ENCODE results near the gene ALDH5A1. TPM values are rescaled to one million over a fixed set of nuclear protein-coding genes. Genes with fewer than 3 reads are reported as not detected.
A peak's percentile ranks its signal among the peaks of the same experiment; 100 is the strongest.

The ALDH5A1 gene
- total and polyA plus RNA-seq, 2 of the 13 experiments (the other 11 are each of a cell fraction or from before 2014, with no cell fraction given), result 12.8 to 32.5 TPM

DNA sequence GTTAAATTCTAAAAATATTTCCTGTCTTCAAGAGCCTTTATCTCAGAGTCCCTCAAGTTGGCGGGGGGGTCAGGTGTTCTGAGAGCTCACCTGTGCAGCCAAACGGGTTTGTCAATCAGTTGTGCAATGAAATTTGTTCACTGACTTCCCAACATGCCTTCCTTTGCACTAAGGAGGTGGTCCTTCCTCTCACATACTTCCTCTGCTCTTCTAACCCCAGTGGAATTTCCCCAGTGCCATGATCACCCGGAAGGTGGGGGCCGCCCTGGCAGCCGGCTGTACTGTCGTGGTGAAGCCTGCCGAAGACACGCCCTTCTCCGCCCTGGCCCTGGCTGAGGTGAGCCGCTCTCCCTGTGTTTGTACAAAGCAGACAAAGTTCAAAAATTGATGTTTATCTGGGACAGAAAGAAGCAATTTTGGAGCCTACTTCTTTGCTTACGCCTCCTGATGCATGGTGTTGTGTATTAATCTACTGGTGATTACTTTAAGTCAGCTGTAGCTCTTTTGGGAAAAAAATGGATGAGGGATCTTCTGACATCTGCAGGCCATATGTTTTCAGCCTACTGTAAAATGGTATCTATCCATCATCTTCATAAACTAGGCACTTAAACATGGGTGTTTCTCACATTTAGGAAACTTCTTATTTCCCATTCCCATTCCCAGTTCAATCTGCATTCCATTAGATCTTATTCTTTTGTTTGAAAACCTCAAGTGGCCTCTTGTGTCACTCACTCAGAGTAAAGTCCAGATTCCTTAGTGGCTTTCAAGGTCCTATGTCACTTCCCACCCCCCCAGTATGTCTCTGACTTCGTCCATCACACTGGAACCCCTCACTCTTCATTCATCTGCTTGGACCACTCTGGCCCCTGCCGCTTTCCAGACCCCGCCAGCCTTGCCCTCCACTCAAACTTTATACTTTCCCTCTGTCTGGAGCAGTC, 10.1 kb downstream of the ALDH5A1 start (continued):
- TF ChIP-seq RERE (CRISPR knock-in tag; IDR thresholded peaks at IDR 0.05; ENCODE audit: low read depth) (no peak; the same call in 1 of the 2 replicates), ZSCAN20 (CRISPR knock-in tag; IDR thresholded peaks at IDR 0.05; ENCODE audit: borderline replicate concordance) (no peak), ZC3H13 (CRISPR knock-in tag; IDR thresholded peaks at IDR 0.05) (no peak), EZH2 (conservative IDR thresholded peaks at IDR 0.05; ENCODE audit: low read depth, low read length) (no peak), HNF1A (IDR thresholded peaks at IDR 0.05; ENCODE audit: low read depth) (peak; percentile 34; the same call in 1 of the 2 replicates), HNF1A (CRISPR knock-in tag; IDR thresholded peaks at IDR 0.05; ENCODE audit: borderline replicate concordance) (peak; percentile 69; the same call in 1 of the 2 replicates), ZNF510 (CRISPR knock-in tag; IDR thresholded peaks at IDR 0.05; ENCODE audit: low read depth) (0 out of 2 replicates have a peak, but pooled peaks have one; percentile 25), ZBED4 (CRISPR knock-in tag; IDR thresholded peaks at IDR 0.05; ENCODE audit: borderline replicate concordance) (peak; percentile 74; the same call in 1 of the 2 replicates), KDM1A (CRISPR knock-in tag; IDR thresholded peaks at IDR 0.05) (no peak), ZNF569 (CRISPR knock-in tag; IDR thresholded peaks at IDR 0.05; ENCODE audit: borderline replicate concordance) (no peak), PAX8 (CRISPR knock-in tag; IDR thresholded peaks at IDR 0.05; ENCODE audit: borderline replicate concordance) (no peak)
- TF ChIP-seq, protein P1, sequence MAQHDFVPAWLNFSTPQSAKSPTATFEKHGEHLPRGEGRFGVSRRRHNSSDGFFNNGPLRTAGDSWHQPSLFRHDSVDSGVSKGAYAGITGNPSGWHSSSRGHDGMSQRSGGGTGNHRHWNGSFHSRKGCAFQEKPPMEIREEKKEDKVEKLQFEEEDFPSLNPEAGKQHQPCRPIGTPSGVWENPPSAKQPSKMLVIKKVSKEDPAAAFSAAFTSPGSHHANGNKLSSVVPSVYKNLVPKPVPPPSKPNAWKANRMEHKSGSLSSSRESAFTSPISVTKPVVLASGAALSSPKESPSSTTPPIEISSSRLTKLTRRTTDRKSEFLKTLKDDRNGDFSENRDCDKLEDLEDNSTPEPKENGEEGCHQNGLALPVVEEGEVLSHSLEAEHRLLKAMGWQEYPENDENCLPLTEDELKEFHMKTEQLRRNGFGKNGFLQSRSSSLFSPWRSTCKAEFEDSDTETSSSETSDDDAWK (CRISPR knock-in tag; IDR thresholded peaks at IDR 0.05), result no peak

Data from HepG2 (cell line).